ENCODE data around the gene RALBP1.

Gene RALBP1

DNA sequence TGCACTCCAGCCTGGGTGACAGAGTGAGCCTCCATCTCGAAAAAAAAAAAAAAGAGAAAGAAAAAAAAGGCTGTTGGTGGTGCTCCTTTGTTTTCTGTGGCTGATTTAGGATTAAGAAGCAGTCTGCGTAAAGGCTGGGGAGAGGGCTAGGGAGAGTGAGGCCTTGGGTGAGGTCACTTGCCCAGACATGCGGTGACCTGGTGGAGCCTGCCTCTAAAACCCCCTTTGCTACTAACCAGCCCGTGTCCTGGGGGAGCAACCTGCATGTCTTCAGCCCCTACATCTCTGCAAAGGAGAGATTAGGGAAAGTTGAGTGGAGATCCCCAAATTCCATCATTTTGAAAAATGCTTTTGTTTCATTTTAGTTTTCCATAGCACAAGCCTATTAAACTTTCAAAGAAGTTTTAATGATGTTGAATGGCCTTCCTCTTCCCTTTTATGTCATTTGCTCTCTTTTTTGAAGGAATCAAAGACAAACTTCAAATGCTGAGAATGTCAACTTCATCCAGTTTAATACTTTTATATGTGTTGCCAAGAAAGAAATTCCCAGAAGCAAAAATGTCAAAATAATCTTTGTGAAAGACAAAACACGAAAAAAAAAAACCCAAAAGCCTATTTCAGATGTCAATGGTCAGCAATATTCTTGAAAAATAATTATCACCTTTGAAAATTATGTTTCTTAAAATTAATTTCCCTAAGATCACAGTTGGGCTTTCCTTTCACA, 38.9 kb upstream of the RALBP1 start:
- Histone ChIP-seq H3K27me3 (ENCODE audit: insufficient read depth, poor library complexity, severe bottlenecking) (no peaks in the 10 kb centered on the region), H3K4me3 (ENCODE audit: severe bottlenecking) (no peak overlapping the region), H3K36me3 (ENCODE audit: low read depth) (no peaks in the 10 kb centered on the region), H3K27ac (ENCODE audit: poor library complexity, severe bottlenecking) (no peak overlapping the region), H3K4me1 (ENCODE audit: insufficient read depth, poor library complexity, severe bottlenecking) (no peaks in the 10 kb centered on the region), H3K9me3 (ENCODE audit: severe bottlenecking) (no peaks in the 10 kb centered on the region)
- DNase-seq (ENCODE audit: low spot score) (no peak), ATAC-seq (ENCODE audit: low read depth) (no peak)
- TF ChIP-seq, protein P1, sequence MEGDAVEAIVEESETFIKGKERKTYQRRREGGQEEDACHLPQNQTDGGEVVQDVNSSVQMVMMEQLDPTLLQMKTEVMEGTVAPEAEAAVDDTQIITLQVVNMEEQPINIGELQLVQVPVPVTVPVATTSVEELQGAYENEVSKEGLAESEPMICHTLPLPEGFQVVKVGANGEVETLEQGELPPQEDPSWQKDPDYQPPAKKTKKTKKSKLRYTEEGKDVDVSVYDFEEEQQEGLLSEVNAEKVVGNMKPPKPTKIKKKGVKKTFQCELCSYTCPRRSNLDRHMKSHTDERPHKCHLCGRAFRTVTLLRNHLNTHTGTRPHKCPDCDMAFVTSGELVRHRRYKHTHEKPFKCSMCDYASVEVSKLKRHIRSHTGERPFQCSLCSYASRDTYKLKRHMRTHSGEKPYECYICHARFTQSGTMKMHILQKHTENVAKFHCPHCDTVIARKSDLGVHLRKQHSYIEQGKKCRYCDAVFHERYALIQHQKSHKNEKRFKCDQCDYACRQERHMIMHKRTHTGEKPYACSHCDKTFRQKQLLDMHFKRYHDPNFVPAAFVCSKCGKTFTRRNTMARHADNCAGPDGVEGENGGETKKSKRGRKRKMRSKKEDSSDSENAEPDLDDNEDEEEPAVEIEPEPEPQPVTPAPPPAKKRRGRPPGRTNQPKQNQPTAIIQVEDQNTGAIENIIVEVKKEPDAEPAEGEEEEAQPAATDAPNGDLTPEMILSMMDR (IDR thresholded peaks at IDR 0.05; ENCODE audit: poor library complexity, severe bottlenecking): no peak

DNA sequence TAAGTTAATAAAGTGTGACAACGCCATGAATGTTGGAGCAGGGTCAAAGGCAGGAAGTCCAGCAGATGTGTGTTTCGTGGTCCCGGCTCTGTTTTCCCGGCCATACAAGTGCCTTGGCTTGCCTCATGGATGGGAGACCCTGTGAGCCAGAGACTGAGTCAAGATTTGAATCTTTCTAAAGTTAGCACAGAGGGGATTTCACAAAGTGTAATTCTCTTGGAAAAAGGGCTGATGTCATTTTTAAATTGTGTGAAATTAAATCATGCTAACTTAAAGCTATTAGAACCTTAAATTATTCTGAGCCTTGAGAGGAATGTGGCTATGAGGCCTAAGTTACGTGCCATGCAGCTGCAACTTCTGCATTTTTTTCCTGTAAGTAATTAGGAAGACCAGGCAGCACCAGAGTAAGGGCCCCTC, 38.3 kb upstream of the RALBP1 start:
- no peak for ATAC-seq (ENCODE audit: low read depth)

DNA sequence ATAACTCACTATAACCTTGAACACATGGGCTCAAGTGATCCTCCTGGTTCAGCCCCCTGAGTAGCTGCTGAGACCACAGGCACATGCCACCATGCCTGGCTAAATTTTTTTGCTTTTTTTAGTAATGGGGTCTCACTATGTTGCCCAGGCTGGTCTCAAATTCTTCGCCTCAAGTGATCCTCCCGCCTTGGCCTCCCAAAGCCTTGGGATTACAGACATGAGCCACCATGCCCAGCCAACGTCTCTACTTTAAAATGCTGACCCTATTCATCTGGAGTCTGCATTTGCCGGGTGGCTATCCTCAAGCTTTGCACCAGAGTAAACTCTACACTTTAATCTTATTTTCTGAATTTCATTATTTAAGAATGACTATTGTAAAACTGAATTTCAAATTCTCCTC, 37.6 kb upstream of the RALBP1 start:
- ATAC-seq (ENCODE audit: low read depth): no peak
- Histone ChIP-seq H3K27ac (ENCODE audit: poor library complexity, severe bottlenecking) (no peak overlapping the region), H3K36me3 (ENCODE audit: low read depth) (no peaks in the 10 kb centered on the region), H3K27me3 (ENCODE audit: insufficient read depth, poor library complexity, severe bottlenecking) (no peaks in the 10 kb centered on the region), H3K4me3 (ENCODE audit: severe bottlenecking) (no peak overlapping the region), H3K4me1 (ENCODE audit: insufficient read depth, poor library complexity, severe bottlenecking) (no peaks in the 10 kb centered on the region), H3K9me3 (ENCODE audit: severe bottlenecking) (no peaks in the 10 kb centered on the region)
- DNase-seq (ENCODE audit: low spot score): no peak
- TF ChIP-seq, protein P1 (IDR thresholded peaks at IDR 0.05; ENCODE audit: poor library complexity, severe bottlenecking): no peak

More for the DNA sequence above, 38.3 kb upstream of the RALBP1 start:
- H3K4me3 ChIP-seq (ENCODE audit: severe bottlenecking): no peak overlapping the region
- H3K36me3 ChIP-seq (ENCODE audit: low read depth): no peaks in the 10 kb centered on the region
- no peak for DNase-seq (ENCODE audit: low spot score)
- no peaks in the 10 kb centered on the region for H3K27me3 ChIP-seq (ENCODE audit: insufficient read depth, poor library complexity, severe bottlenecking)
- TF ChIP-seq, protein P1 (IDR thresholded peaks at IDR 0.05; ENCODE audit: poor library complexity, severe bottlenecking): no peak
- no peaks in the 10 kb centered on the region for H3K4me1 ChIP-seq (ENCODE audit: insufficient read depth, poor library complexity, severe bottlenecking)
- H3K27ac ChIP-seq (ENCODE audit: poor library complexity, severe bottlenecking): no peak overlapping the region
- H3K9me3 ChIP-seq (ENCODE audit: severe bottlenecking): no peaks in the 10 kb centered on the region

DNA sequence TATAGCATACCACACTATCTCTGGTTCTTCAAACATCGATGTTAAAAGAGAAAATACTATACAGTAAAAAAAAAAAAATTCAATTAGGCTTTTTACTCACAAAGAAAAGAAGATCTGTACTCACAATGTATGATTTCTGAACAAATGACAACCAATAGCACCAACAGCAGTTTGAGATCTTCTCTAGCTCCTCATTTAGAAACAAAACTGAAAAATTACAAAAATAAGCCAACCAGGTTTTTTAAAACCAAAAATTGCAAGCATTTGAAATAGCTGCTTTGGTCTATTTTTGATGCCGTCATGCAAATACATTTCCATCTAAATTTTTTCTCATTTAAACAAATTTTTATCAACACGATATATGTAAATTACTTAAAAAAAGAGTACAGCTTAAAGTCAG, 34.3 kb upstream of the RALBP1 start:
- H3K27me3 ChIP-seq (ENCODE audit: insufficient read depth, poor library complexity, severe bottlenecking): peaks cover 2% of the 10 kb centered on the region
- TF ChIP-seq, protein P1 (IDR thresholded peaks at IDR 0.05; ENCODE audit: poor library complexity, severe bottlenecking): no peak
- no peak overlapping the region for H3K4me3 ChIP-seq (ENCODE audit: severe bottlenecking)
- no peaks in the 10 kb centered on the region for H3K9me3 ChIP-seq (ENCODE audit: severe bottlenecking)
- no peaks in the 10 kb centered on the region for H3K36me3 ChIP-seq (ENCODE audit: low read depth)
- no peaks in the 10 kb centered on the region for H3K4me1 ChIP-seq (ENCODE audit: insufficient read depth, poor library complexity, severe bottlenecking)
- DNase-seq (ENCODE audit: low spot score) (no peak), ATAC-seq (ENCODE audit: low read depth) (no peak)
- H3K27ac ChIP-seq (ENCODE audit: poor library complexity, severe bottlenecking): no peak overlapping the region

DNA sequence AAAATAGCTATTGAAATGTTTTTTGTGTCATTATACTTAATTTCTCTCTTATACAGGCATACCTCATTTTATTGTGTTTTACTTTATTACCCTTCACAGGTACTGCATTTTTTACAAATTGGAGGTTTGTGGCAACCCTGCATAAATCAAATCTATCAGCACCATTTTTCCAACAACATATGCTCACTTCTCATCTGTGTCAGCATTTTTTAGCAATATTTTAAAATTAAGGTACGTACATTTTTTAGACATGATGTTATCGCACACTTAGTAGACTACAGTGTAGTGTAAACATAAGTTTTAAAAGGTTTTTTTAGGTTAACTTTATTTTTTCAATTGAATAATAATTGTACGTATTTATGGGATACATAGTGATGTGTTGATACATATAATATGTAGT, 30.8 kb upstream of the RALBP1 start:
- no peaks in the 10 kb centered on the region for H3K4me1 ChIP-seq (ENCODE audit: insufficient read depth, poor library complexity, severe bottlenecking)
- TF ChIP-seq, protein P1 (IDR thresholded peaks at IDR 0.05; ENCODE audit: poor library complexity, severe bottlenecking): no peak
- peaks cover 2% of the 10 kb centered on the region for H3K27me3 ChIP-seq (ENCODE audit: insufficient read depth, poor library complexity, severe bottlenecking)
- ATAC-seq (ENCODE audit: low read depth) (no peak), DNase-seq (ENCODE audit: low spot score) (no peak)
- no peaks in the 10 kb centered on the region for H3K36me3 ChIP-seq (ENCODE audit: low read depth)
- no peak overlapping the region for H3K27ac ChIP-seq (ENCODE audit: poor library complexity, severe bottlenecking)
- peaks cover 8% of the 10 kb centered on the region for H3K9me3 ChIP-seq (ENCODE audit: severe bottlenecking)
- no peak overlapping the region for H3K4me3 ChIP-seq (ENCODE audit: severe bottlenecking)
